Measurements from ENCODE around the gene PCOLCE2.

The PCOLCE2 gene

DNA sequence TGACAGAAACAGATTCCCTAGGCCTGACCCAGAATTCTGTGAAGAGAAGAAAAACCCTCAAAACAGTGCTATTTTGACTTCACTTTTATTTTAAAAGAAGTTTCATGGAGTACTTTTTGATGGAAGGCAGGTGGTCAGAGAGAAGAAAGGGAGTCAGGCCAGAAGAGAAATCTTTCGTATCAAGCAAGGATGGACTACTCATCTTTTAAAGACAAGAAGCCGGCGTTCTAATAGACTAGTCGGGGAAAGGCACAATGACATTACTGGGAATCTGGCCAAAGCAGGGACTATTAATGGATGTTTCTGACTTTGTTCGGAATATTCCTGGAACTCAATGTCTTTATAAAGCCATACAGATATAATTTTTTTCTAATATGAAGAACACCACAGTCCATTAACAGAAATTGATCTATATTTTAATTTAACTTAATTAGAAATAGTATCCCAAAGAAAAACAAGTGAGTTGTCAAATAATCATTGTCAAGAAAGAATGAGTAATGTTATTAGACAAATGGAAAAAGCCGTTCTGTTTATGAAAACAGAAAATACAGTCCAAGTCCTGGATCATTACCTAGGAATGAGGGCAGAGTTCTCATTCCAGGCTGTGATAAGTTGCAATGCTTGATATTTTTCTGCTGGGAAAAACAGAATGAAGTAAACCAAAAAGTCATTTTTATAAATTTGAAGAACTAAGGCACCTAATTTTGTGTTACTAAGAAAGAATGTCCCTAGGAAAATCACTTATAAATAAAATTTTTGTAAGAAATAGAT, 23.7 kb upstream of the PCOLCE2 start:
- Mint-ChIP-seq H3K27me3 (peaks cover 7% of the 10 kb centered on the region), H3K4me3 (no peak overlapping the region), H3K27ac (no peak overlapping the region), H3K9me3 (ENCODE audit: low read depth) (no peaks in the 10 kb centered on the region), H3K4me1 (ENCODE audit: low read depth) (no peaks in the 10 kb centered on the region), H3K36me3 (no peaks in the 10 kb centered on the region)

DNA sequence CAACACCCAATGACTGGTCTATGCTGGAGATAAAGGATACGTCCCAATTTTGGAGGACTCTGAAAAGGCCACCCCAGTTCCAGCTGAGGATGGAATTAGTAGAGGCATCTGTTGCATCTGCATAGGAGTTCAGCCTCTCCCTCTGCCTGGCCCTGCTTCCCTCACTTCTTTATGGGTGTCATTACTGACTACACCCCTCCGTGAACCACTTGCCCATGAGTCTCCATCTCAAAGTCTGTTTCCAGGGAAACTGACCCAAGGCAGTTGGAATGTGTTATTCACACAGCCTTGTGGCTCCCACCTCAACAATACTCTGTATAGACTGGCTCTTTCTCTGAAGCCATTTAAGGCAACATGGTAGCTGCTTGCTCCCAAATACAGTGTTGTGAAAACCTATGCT, 21.4 kb upstream of the PCOLCE2 start:
- Mint-ChIP-seq H3K4me3 (no peak overlapping the region), H3K27ac (no peak overlapping the region), H3K36me3 (no peaks in the 10 kb centered on the region), H3K4me1 (ENCODE audit: low read depth) (no peaks in the 10 kb centered on the region), H3K27me3 (peaks cover 10% of the 10 kb centered on the region), H3K9me3 (ENCODE audit: low read depth) (no peaks in the 10 kb centered on the region)

DNA sequence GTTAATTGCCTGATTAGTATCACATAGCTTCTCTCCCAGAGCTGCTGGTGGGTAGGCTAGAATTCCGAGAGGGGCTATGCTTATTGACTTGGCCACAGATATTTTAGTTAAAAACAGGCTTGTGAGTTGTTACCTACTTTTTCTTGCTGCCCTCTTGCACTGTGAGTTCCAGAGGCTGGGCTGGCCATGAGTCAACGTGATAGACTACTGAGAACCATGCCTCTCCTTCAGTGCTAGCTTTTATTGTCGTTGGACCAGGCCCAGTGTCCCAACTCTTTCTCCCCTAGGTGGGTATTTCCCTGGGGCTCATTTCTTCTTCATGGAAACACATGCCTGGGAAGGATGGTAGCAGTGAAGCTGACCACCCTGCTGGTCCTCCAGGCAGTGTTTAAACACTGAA, 20.4 kb upstream of the PCOLCE2 start:
- Mint-ChIP-seq H3K27ac (no peak overlapping the region), H3K4me1 (ENCODE audit: low read depth) (peaks cover 4% of the 10 kb centered on the region), H3K27me3 (peaks cover 11% of the 10 kb centered on the region), H3K36me3 (no peaks in the 10 kb centered on the region), H3K4me3 (no peak overlapping the region), H3K9me3 (ENCODE audit: low read depth) (no peaks in the 10 kb centered on the region)

DNA sequence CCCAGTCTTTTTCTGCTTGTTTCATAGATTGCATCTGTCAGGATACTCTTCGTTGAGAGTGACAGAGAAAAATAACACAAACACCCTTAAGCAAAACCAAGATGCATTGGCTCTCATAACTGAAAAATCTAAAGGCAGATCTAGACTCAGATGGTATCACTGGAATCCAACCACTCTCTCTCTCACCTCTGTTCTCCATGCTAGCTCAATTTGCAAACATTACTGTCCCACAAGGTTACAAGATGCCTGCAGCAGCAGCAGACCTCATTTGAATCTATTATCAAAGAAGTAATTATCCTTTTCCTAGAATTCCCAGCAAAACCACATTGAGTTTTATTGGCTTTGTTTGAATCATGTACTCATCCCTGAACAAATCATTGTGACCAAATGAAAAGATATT, 19.1 kb upstream of the PCOLCE2 start:
- Mint-ChIP-seq H3K9me3 (ENCODE audit: low read depth) (no peaks in the 10 kb centered on the region), H3K27me3 (peaks cover 13% of the 10 kb centered on the region), H3K4me1 (ENCODE audit: low read depth) (peaks cover 4% of the 10 kb centered on the region), H3K27ac (no peak overlapping the region), H3K4me3 (no peak overlapping the region), H3K36me3 (no peaks in the 10 kb centered on the region)

DNA sequence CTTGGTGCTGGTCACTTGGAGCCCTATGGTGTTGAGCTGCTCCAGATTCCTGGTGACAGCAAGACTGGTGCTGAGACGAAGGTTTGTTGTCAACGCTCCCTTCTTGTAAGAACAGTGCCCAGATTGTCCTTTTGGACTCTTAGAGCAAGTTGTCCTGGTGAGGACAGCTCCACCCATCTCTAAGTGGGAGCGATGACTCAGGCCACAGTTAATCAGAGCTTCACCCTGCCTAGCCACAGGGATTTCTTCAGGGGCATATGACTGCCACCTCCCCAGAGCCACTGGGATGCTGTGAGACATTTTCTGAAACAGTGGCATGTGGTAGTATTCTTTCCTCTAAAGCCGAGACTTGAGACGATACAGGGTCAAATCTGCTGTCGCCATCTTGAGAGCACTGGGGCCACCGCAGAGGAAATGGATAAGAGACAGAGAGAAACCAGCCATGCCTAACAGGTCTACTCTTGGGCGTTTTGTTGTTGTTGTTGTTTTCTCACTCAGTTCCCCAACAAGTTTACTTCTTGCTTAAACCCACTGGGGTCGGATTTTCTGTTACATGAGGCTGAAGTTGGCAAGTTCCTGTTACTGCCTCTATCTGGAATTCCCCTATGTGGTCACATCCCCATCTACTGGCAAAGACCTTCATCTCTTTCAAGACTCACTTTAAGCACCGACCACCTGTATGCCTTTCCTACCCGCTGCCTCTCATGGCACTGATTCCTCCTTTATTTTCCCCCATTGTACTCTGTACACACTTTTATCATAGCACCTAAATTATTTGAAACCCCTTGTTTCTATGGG, 16.0 kb upstream of the PCOLCE2 start:
- H3K27me3 Mint-ChIP-seq: peaks cover 13% of the 10 kb centered on the region
- no peak overlapping the region for H3K4me3 Mint-ChIP-seq
- peaks cover 4% of the 10 kb centered on the region for H3K4me1 Mint-ChIP-seq (ENCODE audit: low read depth)
- H3K36me3 Mint-ChIP-seq: no peaks in the 10 kb centered on the region
- H3K27ac Mint-ChIP-seq: no peak overlapping the region
- H3K9me3 Mint-ChIP-seq (ENCODE audit: low read depth): no peaks in the 10 kb centered on the region

DNA sequence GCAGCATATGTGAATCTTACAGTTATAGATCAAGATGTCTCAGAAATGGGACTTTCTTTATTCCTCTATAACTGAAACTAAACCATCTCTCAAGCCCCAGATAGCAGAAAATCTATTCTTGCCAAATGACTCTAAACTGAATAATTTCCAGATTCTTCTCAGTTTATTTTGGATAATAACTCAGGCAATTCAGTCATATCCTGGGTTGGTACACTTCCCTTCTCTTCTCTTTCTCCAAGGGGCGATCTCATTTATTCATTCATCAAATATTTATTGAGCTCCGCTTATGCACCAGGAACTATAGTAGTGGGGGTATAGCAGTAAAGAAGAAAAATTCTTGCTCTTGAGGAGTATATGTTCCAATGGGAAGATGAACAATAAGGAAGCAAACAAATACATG, 13.5 kb upstream of the PCOLCE2 start:
- no peaks in the 10 kb centered on the region for H3K36me3 Mint-ChIP-seq
- peaks cover 4% of the 10 kb centered on the region for H3K4me1 Mint-ChIP-seq (ENCODE audit: low read depth)
- no peak overlapping the region for H3K27ac Mint-ChIP-seq
- no peak overlapping the region for H3K4me3 Mint-ChIP-seq
- H3K27me3 Mint-ChIP-seq: peaks cover 6% of the 10 kb centered on the region
- H3K9me3 Mint-ChIP-seq (ENCODE audit: low read depth): no peaks in the 10 kb centered on the region

DNA sequence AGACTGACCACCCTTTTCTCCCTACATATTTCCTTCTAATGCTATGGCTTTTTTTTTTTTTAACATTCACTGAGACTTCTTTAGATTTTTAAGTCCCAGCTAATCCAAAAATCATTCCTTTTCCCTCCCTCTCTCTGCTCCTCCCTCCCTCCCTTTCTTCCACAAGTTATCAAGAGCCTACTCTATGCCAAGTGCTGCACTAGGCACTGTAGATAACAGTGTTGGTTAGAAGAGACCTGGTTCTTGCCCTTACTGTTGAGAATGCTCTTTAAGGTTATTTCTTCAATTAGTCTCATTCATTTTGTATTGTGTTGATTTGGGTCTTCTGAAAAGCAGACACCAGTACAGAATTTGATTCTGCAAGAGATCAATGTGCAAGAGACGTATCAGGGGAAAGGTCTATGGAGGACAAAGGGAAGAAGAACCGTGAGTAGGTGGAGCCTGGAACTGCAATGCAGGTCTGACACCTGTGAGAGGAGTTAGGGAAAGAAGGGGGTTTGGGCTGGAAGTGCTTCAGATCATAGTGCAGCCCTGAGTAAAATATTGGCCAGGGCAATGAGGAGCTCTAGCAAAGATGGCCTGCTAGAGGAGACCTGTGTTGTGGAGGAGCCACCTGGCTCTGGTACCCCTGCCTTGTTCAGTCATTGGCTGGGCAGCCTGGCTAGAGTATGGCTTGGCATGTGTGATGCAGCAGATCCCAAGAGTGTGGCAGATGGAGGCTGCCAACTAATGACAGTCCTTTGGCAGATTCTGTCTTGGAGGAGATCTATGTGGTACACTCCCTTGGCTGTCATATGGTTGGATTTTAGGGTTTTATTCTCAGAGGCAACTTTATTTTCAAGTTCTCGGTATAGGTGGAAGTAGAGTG, 9.7 kb upstream of the PCOLCE2 start:
- H3K27ac Mint-ChIP-seq: no peak overlapping the region
- H3K4me1 Mint-ChIP-seq (ENCODE audit: low read depth): no peaks in the 10 kb centered on the region
- no peaks in the 10 kb centered on the region for H3K9me3 Mint-ChIP-seq (ENCODE audit: low read depth)
- H3K27me3 Mint-ChIP-seq: peaks cover 2% of the 10 kb centered on the region
- H3K4me3 Mint-ChIP-seq: no peak overlapping the region
- H3K36me3 Mint-ChIP-seq: no peaks in the 10 kb centered on the region

DNA sequence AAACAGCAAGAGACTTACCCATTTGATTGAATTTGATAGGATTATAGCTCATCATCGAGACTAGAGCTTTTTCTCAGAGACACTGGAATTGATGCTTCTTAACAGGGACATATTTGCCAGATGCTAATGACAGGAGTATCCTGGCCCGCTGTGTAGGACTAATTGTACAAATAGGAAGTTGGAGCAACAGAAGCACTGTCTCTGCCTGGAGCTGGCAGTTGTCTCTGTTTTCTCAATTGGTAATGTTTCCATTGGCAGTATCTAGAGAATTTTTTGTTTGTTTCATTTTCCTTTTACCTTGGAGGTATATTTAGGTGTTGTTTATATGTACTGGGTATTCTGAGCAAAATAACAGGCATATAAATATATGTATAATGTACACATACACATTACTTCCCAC, 8.9 kb upstream of the PCOLCE2 start:
- no peak overlapping the region for H3K27ac Mint-ChIP-seq
- H3K4me3 Mint-ChIP-seq: no peak overlapping the region
- no peaks in the 10 kb centered on the region for H3K9me3 Mint-ChIP-seq (ENCODE audit: low read depth)
- peaks cover 2% of the 10 kb centered on the region for H3K27me3 Mint-ChIP-seq
- no peaks in the 10 kb centered on the region for H3K4me1 Mint-ChIP-seq (ENCODE audit: low read depth)
- no peaks in the 10 kb centered on the region for H3K36me3 Mint-ChIP-seq

DNA sequence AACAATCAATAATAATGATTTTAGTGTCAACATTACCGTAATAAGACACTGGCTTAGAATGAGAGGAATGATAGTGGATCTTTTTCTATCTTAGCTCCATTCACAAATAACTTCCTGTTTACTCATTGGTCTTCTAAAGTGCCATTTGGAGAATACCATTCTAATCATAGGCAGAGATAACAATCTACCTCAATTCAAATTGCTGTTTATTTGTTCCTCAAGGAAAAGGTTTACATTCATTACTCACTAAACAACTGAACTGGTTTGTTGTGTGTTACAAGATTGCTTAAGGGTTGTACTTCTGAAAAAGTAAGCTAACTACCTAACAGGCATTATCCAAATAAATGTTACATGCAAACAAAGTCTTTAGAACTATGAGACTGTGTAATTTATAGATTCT, 8.1 kb upstream of the PCOLCE2 start:
- no peak overlapping the region for H3K4me3 Mint-ChIP-seq
- H3K27me3 Mint-ChIP-seq: peaks cover 5% of the 10 kb centered on the region
- no peaks in the 10 kb centered on the region for H3K36me3 Mint-ChIP-seq
- H3K27ac Mint-ChIP-seq: no peak overlapping the region
- H3K4me1 Mint-ChIP-seq (ENCODE audit: low read depth): no peaks in the 10 kb centered on the region
- H3K9me3 Mint-ChIP-seq (ENCODE audit: low read depth): no peaks in the 10 kb centered on the region

DNA sequence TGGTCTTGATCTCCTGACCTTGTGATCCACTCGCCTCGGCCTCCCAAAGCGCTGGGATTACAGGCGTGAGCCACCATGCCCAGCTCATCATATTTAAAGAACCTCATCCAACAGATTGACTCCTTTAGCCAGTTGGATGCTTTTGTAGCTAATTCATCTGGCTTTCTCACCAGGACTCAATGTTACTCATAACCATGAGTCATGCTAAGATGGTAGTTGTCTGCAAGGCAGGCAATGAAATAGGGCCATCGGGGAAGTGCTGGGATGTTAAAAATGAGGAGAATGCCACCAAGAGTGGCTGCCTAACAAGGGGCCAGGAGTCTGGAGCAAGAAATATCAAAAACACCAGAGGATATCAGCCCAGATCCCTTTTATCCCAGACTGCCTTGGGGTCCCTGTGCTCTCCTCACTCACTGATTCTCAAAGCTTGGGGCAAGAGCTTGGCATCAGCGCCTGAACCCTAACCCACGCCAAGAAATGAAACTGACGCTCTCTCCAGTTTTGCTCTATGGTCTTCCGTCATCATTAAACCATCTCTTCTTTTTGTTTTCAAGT, 7.4 kb upstream of the PCOLCE2 start:
- H3K27me3 Mint-ChIP-seq: peaks cover 7% of the 10 kb centered on the region
- no peak overlapping the region for H3K4me3 Mint-ChIP-seq
- H3K4me1 Mint-ChIP-seq (ENCODE audit: low read depth): no peaks in the 10 kb centered on the region
- H3K9me3 Mint-ChIP-seq (ENCODE audit: low read depth): no peaks in the 10 kb centered on the region
- no peaks in the 10 kb centered on the region for H3K36me3 Mint-ChIP-seq
- no peak overlapping the region for H3K27ac Mint-ChIP-seq

DNA sequence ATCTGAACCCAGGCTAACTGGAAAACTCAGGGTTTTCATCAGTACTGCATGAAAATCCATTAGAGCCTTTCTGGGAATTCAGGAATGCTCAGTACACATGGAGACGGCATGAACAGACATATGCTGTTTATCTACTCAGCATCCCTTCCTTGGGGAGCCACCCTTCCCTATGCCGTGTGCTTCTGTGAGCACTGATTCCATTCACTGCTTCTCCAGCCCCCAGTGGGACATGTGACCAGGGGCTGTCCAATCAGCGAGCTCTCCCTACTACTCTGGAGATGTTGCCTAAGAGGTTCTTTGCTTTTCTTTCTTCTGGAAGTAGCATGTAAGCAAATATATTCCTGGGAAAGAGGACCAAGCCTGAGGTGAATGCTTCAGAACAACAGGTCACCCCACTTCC, 5.6 kb upstream of the PCOLCE2 start:
- Mint-ChIP-seq H3K4me3 (no peak overlapping the region), H3K4me1 (ENCODE audit: low read depth) (peaks cover 1% of the 10 kb centered on the region), H3K27me3 (peaks cover 11% of the 10 kb centered on the region), H3K9me3 (ENCODE audit: low read depth) (no peaks in the 10 kb centered on the region), H3K36me3 (no peaks in the 10 kb centered on the region), H3K27ac (no peak overlapping the region)

DNA sequence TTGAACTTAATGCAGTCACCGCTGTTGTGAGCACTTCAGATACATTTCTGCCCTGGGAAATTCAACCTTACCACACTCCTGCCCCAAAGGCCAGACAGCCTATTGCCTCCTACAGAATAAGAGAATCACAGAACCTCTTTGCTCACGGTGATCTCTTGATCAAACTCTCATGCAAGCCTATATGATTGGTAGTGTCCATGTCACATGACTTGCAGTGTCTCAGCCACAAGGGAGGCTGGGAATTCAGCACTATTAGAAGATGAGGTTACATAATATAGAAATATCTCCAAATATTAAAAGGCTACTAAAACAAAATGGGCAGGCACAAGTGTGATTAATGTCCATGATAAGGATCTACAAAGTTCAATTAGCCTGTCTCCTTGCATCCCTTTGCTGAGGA, 3.8 kb upstream of the PCOLCE2 start:
- no peak overlapping the region for H3K27ac Mint-ChIP-seq

DNA sequence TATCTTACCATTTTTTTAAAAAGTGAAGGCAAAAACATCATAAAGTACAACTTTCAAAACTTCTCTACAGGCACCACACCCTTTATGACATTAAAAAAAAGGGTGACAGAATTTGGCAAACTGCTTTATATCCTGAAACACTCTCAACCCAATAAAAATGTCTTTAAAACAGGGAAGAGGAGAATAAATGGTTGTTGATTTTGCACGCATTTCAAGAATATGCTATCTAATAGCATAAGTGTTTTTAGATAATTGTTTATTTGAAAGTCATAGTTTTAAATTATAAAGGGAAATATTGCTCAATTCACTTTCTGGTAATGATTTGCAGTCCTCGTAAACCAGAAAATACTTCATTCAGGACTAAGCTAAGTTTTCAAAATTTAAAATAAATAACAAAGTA, 1.7 kb upstream of the PCOLCE2 start:
- no peak overlapping the region for H3K4me3 Mint-ChIP-seq
- H3K27me3 Mint-ChIP-seq: peaks cover 27% of the 10 kb centered on the region
- H3K4me1 Mint-ChIP-seq (ENCODE audit: low read depth): peaks cover 8% of the 10 kb centered on the region
- H3K36me3 Mint-ChIP-seq: no peaks in the 10 kb centered on the region
- no peaks in the 10 kb centered on the region for H3K9me3 Mint-ChIP-seq (ENCODE audit: low read depth)
- H3K27ac Mint-ChIP-seq: no peak overlapping the region

More for the DNA sequence above, 3.8 kb upstream of the PCOLCE2 start:
- Mint-ChIP-seq H3K9me3 (ENCODE audit: low read depth) (no peaks in the 10 kb centered on the region), H3K4me3 (no peak overlapping the region), H3K4me1 (ENCODE audit: low read depth) (peaks cover 8% of the 10 kb centered on the region), H3K27me3 (peaks cover 18% of the 10 kb centered on the region), H3K36me3 (no peaks in the 10 kb centered on the region)

DNA sequence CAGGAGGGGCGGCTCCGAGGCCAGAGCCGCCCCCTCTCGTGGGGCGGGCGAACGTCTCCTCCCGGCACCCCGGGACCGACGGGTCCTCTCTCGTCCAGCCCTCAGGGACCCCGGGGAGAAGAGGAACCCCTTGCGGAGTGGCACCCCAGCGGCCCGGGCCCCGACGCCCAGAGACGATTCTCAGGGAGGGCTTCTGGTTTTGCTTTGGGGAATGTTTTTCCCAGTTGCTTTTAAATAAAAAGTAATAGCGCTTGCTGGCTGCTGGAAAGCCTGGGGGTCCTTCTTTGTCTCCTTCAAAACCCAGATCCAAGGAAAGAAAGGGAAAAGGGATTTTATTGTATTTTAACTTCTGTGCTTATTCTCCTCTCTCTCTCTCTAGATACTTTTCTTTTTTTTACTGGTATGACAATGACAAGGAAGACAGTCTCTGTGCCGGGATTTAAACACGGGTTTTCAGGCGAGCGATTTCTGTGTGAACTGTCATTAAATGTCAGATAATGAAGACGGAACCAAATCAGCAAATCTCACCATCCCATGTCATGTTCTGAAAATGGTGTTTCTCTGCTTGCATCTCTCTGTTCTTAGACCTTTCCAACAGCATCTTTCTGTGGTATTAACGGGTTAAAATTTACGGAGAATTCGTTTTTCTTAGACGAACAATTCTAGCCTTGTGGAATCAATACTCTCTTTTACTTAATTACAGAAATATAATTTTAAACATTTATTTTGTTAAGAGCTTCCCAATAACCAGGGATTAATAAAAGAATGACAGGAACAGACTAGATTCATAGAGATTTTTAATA, 530 bp upstream of the PCOLCE2 start:
- Mint-ChIP-seq H3K27ac (no peak overlapping the region), H3K36me3 (no peaks in the 10 kb centered on the region), H3K9me3 (ENCODE audit: low read depth) (no peaks in the 10 kb centered on the region), H3K4me3 (peak overlapping the region; percentile 75), H3K4me1 (ENCODE audit: low read depth) (peaks cover 8% of the 10 kb centered on the region), H3K27me3 (peaks cover 30% of the 10 kb centered on the region)
